ENCODE results near the gene TNFAIP8. TPM values are rescaled to one million over a fixed set of nuclear protein-coding genes. Genes with fewer than 3 reads are reported as not detected.
"Not testable (repeated sequence)": the region's sequence is repeated elsewhere in the genome, so short reads cannot be mapped to it uniquely, and the experiment has no call there.

The TNFAIP8 gene
- total RNA-seq, 1 experiment from 2014 or later = 30.7 TPM

- peak; percentile 56 for DNase-seq (ENCODE audit: low read depth)
- in situ Hi-C loops (cut with HindIII; ENCODE audit: low pct_unique_long_range_greater_than_20kb, low sequenced_read_pairs) = no loop called here
Observed at GRCh38 chr5:119402081-119402480, 46.3 kb downstream of the TNFAIP8 start.

- in situ Hi-C loops (cut with HindIII; ENCODE audit: low pct_unique_long_range_greater_than_20kb, low sequenced_read_pairs) = no loop called here
- DNase-seq (ENCODE audit: low read depth) = no peak
Observed at GRCh38 chr5:119402555-119402954, 46.7 kb downstream of the TNFAIP8 start.

GRCh38 chr5:119404033-119404432 is 48.2 kb downstream of the TNFAIP8 start:
- in situ Hi-C loops (cut with HindIII; ENCODE audit: low pct_unique_long_range_greater_than_20kb, low sequenced_read_pairs) = no loop called here
- no peak for DNase-seq (ENCODE audit: low read depth)

- in situ Hi-C loops (cut with HindIII; ENCODE audit: low pct_unique_long_range_greater_than_20kb, low sequenced_read_pairs) = no loop called here
- DNase-seq (ENCODE audit: low read depth) = no peak
Observed at GRCh38 chr5:119405419-119405818, 49.6 kb downstream of the TNFAIP8 start.

GRCh38 chr5:119406551-119407110 is 50.8 kb downstream of the TNFAIP8 start:
- in situ Hi-C loops (cut with HindIII; ENCODE audit: low pct_unique_long_range_greater_than_20kb, low sequenced_read_pairs) = no loop called here
- no peak for DNase-seq (ENCODE audit: low read depth)

- DNase-seq (ENCODE audit: low read depth) = no peak
- in situ Hi-C loops (cut with HindIII; ENCODE audit: low pct_unique_long_range_greater_than_20kb, low sequenced_read_pairs) = no loop called here
Observed at GRCh38 chr5:119409235-119409815, 53.5 kb downstream of the TNFAIP8 start.

- DNase-seq (ENCODE audit: low read depth) = no peak
- in situ Hi-C loops (cut with HindIII; ENCODE audit: low pct_unique_long_range_greater_than_20kb, low sequenced_read_pairs) = no loop called here
Observed at GRCh38 chr5:119410448-119411159, 54.8 kb downstream of the TNFAIP8 start.

- DNase-seq (ENCODE audit: low read depth) = peak; percentile 82
- in situ Hi-C loops (cut with HindIII; ENCODE audit: low pct_unique_long_range_greater_than_20kb, low sequenced_read_pairs) = no loop called here
Observed at GRCh38 chr5:119411361-119412278, 55.8 kb downstream of the TNFAIP8 start.

- no peak for DNase-seq (ENCODE audit: low read depth)
- in situ Hi-C loops (cut with HindIII; ENCODE audit: low pct_unique_long_range_greater_than_20kb, low sequenced_read_pairs) = no loop called here
Observed at GRCh38 chr5:119412279-119413227, 56.7 kb downstream of the TNFAIP8 start.

GRCh38 chr5:119414124-119414734 is 58.4 kb downstream of the TNFAIP8 start:
- in situ Hi-C loops (cut with HindIII; ENCODE audit: low pct_unique_long_range_greater_than_20kb, low sequenced_read_pairs); DNase-seq (ENCODE audit: low read depth): not testable (repeated sequence)

- in situ Hi-C loops (cut with HindIII; ENCODE audit: low pct_unique_long_range_greater_than_20kb, low sequenced_read_pairs) = no loop called here
- no peak for DNase-seq (ENCODE audit: low read depth)
Observed at GRCh38 chr5:119417891-119418605, 62.2 kb downstream of the TNFAIP8 start.

GRCh38 chr5:119418606-119419100 is 62.8 kb downstream of the TNFAIP8 start:
- in situ Hi-C loops (cut with HindIII; ENCODE audit: low pct_unique_long_range_greater_than_20kb, low sequenced_read_pairs) = no loop called here
- DNase-seq (ENCODE audit: low read depth) = no peak

- in situ Hi-C loops (cut with HindIII; ENCODE audit: low pct_unique_long_range_greater_than_20kb, low sequenced_read_pairs) = no loop called here
Observed at GRCh38 chr5:119420169-119420568, 64.3 kb downstream of the TNFAIP8 start.

GRCh38 chr5:119426057-119426456 is 70.2 kb downstream of the TNFAIP8 start:
- in situ Hi-C loops (cut with HindIII; ENCODE audit: low pct_unique_long_range_greater_than_20kb, low sequenced_read_pairs) = no loop called here
- no peak for DNase-seq (ENCODE audit: low read depth)

More at GRCh38 chr5:119420169-119420568, 64.3 kb downstream of the TNFAIP8 start:
- no peak for DNase-seq (ENCODE audit: low read depth)

GRCh38 chr5:119427060-119427459 is 71.2 kb downstream of the TNFAIP8 start:
- in situ Hi-C loops (cut with HindIII; ENCODE audit: low pct_unique_long_range_greater_than_20kb, low sequenced_read_pairs) = no loop called here
- no peak for DNase-seq (ENCODE audit: low read depth)

- in situ Hi-C loops (cut with HindIII; ENCODE audit: low pct_unique_long_range_greater_than_20kb, low sequenced_read_pairs); DNase-seq (ENCODE audit: low read depth): not testable (repeated sequence)
Observed at GRCh38 chr5:119427596-119427995, 71.8 kb downstream of the TNFAIP8 start.

All from Caki2 (cell line).